ENCODE results near the gene TNK1.
"Not testable (repeated sequence)": the region's sequence is repeated elsewhere in the genome, so short reads cannot be mapped to it uniquely, and the experiment has no call there.

Gene TNK1

DNA sequence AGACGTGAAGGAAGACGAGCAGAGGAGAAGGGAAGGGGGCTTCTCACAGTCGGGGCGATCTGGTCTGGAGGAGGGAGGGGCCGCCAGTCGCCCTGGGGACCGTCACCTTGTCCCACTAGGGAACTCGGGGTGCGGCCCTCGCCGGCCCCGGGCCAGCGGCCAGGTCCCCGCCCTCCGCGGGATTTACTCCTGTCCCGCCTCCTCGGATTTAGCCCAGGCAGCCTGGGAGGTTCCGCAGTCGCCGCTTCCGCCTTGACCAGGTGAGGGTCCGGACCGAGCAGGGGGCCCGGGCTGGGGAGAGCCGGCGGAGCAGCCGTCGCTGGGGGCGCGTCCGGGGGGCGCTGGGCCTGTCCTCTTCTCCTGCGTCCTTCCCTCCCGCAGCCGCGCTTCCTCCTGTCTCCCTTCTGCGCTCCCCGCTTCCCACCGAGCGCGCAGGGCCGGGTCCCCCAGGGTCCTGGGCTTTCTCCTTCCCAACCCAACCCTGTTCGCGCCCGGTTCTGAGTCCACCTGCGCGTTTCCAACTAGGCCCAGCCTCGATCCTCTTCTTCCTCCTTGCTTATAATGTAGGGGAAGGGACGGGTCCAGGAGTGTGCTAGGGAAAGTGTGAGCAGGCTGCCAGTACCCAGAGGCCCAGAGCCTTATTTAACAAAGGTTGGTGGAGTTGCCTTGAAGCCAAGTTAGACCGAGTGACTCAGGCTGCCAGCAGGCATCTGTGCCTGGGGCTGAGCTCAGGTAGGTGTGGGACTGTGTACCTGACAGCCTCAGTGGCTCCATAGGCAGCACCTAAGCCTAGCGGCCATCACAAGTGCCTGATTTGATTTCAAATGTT lies at the start of gene TNK1:
Gene TNK1, plus strand, starts transcription at position 235 of the 829 bp plus-strand sequence. CDS start 1,838 bp downstream, outside the sequence.
- DNase-seq = no peak

DNA sequence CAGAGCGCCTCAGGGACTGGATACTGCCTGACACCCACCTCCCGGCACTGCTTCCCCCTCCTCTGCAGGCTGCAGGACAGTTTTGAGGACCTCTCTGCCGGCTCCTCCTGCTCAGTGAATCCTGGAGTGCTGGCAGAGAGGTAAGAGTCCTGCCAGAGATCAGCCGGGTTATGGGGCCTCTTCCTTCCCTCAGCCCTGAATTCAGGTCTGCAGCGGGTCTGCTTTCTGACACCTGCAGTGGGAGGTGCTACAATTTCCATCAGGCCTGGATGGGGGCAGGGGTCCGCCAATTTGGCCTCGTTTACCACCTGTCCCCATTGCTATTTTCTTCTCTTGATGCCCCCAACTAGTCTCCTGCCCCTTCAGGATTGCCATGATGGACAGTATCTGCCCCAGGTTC lies 48.8 kb upstream of the TNK1 start:
- no peak for DNase-seq

DNA sequence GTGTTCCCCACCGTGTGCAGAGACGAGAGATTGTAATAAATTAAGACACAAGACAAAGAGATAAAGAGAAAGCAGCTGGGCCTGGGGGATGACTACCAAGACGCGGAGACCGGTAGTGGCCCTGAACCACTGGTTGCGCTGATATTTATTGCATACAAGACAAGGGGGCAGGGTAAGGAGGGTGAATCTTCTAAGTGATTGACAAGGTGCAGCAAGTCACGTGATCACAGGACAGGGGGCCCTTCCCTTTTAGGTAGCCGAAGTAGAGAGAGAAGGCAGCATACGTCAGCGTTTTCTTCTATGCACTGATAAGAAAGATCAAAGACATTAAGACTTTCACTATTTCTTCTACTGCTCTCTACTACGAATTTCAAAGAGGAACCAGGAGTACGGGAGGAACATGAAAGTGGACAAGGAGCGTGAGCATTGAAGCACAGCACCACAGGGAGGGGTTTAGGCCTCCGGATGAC lies 48.3 kb upstream of the TNK1 start:
- DNase-seq = not testable (repeated sequence)

DNA sequence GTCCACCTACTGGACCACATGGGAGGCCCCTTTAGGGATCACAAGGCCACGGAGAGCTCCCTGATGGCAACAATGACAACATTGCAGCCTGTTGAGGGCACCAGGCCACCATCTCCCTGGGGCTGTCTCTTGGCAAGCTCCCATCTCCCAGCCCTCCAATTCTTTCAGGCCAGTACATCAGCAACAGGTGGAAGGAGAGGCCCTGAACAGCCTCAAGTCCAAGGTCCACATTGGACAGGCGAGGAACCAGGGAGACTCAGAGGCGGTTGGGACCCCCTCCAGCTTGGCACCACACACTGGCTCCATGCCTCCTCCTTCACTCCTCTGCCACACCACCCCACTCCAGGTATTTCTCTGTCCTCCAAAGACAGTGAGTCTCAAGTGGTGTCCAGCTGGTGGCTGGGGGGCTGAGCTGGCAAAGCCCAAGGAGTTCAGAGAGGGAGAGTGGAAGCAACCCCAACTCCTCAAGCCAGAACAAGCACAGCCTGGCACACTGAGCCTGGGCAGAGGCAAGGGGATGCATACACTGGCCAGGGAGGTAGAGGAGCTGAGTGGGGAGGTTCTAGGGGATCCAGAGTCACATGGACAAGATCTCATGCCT lies 45.9 kb upstream of the TNK1 start:
- no peak for DNase-seq

DNA sequence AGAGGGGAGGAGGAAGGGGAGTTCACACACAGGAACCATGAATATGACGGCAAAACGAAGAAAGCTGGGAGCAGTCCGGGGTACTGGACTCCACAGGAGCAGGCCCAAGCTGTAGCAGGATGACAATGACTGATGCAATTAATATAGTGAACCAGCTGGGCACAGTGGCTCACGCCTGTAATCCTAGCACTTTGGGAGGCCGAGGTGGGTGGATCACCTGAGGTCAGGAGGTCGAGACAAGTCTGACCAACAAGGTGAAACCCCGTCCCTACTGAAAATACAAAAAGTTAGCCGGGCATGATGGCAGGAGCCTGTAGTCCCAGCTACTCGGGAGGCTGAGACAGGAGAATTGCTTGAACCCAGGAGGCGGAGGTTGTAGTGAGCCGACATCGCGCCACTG lies 45.1 kb upstream of the TNK1 start:
- DNase-seq = not testable (repeated sequence)

DNA sequence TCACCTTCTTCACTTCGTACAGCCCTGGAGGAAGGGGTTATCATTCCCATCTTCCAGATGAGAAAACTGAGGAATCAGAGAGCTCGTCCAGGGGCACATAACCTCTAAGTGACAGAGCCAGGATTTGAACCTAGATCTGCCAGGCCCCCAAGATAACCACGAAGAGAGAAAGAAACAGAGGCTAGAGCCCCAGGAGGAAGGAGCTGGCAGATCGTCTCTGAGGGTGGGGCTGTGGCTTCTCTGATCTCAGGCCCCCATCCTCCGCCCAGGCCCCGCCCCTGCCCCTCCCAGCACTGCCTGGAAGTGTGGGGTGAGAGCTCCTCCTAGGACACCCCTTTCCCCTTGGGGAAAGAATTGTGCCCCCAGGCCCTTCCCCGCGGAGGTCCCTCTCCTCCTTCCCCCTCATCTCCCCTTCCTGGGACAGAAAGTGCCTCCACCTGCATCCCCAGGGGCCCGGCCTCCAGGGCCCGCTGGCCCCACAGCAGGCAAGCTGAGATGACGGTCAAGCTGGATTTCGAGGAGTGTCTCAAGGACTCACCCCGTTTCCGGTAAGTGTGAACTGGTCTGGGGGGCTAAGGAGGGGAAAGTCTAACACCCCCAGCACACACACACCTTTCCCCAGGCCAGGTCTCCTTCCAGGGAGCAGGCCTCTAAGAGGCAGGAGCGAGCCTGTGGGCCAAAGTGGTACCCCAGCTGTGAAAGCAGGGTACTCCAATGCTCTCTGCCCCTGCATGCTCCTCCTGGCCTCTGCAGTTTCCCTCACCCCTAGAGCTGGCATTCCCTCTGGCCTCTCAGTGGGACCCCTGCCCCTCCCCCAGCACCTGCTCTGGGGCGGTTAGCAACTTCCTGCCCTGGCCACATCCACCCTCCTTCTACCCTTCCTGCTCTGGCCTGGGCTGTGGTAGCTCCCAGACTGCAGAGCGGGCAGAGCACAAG lies 44.4 kb upstream of the TNK1 start, which contains the start of gene ACAP1:
Gene ACAP1, plus strand, starts transcription at position 290 of the 936 bp plus-strand sequence. Its CDS starts 206 bp downstream, at position 496.
- peak; percentile 83 to 84 for DNase-seq

DNA sequence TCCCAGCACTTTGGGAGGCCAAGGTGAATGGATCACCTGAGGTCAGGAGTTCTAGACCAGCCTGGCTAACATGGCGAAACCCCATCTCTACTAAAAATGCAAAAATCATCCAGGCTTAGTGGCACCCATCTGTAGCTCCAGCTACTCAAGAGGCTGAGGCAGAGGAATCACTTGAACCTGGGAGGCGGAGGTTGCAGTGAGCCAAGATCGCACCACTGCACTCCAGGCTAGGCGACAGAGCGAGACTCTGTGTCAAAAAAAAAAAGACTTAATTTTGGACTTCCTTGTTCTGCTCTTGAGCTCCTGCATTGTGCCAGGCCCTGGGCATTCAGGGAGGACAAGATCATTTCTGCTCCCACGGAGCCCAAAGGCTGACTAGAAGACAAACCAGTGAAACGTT lies 43.3 kb upstream of the TNK1 start:
- DNase-seq = not testable (repeated sequence)

DNA sequence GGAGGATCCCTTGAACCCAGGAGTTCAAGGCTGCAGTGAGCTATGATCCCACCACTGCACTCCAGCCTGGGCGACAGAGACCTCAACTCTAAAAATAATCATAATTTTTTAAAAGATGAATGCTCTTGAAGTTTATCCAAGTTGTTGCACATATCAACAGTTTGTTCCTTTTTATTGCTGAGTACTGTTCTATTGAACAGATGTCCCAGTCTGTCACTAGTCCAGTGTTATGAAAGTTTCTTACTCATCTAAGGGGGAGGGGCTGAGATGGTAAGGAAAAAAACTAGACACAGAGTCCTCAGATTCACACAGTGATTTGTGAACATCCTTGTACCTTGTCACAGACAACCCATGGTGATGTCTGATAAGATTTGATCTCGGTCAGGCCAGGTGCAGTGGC lies 40.7 kb upstream of the TNK1 start:
- DNase-seq = no peak

DNA sequence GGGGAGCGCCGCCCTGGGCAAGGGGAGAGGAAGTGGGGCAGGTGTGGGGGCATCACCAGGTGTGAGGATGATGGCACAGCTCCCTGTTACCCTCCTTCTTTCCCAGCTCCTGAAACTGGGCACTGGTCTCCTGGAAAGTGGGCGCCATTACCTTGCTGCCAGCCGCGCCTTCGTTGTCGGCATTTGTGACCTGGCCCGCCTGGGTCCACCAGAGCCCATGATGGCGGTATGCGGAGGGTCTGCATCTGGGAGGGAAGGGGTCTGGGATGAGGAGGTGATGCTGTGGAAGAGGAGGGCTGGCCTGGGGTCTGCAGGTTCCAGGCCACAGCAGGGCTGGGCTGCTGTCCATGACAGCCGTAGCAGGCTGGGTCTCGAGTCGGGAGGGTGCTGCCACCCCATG lies 39.0 kb upstream of the TNK1 start:
- no peak for DNase-seq

DNA sequence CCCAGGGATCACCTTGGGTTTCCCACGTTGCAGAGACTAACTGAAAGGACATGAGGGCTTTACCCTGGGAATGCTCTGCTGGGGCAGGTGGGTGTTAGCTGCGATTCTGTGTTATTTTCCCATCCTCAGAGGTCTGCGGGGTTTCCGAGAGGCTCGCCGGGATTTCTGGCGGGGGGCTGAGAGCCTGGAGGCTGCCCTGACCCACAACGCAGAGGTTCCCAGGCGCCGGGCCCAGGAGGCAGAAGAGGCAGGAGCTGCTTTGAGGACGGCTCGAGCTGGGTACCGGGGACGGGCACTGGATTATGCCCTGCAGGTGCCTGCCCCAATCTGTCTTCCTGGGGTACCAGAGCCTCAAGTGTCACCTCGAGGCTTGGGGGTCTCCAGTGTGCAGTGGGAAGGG lies 37.6 kb upstream of the TNK1 start:
- no peak for DNase-seq

DNA sequence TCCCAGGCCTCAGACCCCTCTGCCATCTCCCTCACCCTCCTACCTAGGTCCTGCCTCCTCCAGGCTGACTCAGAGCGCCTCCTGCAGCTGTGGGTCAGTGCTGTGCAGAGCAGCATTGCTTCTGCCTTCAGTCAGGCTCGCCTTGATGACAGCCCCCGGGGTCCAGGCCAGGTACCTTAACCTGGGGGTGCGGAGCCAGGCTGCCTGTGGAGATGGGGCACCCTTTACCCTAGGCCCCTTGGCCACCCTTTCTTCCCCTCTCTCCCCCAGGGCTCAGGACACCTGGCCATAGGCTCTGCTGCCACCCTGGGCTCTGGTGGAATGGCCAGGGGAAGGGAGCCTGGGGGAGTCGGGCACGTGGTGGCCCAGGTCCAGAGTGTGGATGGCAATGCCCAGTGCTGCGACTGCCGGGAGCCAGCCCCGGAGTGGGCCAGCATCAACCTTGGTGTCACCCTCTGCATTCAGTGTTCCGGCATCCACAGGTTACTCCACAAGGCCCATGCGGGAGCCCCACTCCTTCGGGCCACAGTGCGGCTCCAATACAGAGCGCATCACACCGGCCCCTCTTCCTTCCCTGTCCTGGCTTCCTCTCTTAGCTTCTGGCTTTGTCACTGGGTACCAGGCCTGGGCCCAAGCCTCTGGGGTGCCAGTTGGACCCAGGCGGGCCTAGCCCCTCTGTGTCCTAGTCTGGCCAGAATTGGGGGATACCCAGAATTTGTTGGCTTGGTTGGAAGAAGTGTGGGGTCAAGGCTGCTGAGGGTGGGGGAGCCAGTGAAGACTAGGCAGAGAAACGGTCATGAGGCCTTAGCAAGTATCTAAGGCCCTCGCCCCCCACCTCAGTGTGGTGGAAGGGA lies 33.9 kb upstream of the TNK1 start:
- no peak for DNase-seq

DNA sequence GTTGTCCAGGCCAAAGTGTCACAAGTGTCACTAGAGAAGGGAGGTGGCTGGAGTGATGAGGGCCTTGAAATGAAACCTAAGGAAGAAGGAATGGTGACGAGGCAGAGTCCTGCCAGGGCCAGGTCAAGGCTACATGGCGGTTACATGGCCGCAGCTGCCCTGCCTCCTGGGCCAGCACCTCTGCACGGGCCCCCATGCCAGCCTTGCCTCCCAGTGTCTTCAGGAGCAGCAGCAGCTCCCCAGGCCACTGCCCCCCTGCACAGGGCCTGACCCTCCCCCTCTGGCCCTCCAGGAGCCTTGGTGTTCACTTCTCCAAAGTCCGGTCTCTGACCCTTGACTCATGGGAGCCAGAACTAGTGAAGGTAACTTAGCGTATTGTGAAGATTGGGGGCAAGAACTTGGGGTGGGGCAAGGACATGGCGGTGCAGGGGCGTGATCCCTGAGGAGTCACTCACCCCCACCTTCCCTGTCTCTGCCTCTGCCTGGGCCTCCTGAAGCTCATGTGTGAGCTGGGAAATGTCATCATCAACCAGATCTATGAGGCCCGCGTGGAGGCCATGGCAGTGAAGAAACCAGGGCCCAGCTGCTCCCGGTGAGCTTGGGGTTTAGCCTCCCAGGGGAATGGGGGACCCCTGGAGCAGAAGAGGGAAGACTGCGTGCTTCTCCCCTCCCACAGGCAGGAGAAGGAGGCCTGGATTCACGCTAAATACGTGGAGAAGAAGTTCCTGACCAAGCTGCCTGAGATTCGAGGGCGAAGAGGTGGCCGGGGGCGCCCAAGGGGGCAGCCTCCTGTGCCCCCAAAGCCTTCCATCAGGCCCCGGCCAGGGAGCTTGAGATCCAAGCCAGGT lies 33.0 kb upstream of the TNK1 start:
- DNase-seq = no peak

DNA sequence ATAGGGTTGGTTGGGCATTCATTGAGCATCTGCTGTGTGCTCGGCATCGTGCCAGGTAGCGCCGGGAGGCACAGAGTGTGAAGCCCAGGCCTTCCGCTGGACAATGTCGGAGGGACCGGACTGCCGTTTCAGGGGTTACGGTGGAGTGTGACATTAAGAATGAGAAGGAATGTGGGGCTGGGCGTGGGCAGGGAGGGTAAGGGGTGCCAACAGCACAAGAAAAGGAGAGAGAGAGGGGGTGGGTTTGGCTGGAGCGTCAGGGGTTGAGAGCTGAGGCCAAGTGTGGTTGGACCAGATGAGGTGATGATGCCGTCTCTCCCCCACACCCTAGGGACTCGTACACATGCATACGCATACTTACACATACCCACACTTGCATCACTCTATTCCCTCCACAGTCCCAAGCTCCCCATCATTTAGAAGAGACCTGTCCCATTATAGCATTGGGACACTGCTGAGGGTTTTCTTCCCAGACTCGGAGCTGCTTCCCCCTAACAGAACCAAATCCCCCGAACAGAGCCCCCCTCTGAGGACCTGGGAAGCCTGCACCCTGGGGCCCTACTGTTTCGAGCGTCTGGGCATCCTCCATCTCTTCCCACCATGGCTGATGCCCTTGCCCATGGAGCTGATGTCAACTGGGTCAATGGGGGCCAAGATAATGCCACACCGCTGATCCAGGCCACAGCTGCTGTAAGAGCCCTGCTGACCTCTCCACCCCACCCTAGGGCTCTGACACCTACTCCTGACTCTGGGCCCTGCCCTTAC lies 32.2 kb upstream of the TNK1 start:
- no peak for DNase-seq

DNA sequence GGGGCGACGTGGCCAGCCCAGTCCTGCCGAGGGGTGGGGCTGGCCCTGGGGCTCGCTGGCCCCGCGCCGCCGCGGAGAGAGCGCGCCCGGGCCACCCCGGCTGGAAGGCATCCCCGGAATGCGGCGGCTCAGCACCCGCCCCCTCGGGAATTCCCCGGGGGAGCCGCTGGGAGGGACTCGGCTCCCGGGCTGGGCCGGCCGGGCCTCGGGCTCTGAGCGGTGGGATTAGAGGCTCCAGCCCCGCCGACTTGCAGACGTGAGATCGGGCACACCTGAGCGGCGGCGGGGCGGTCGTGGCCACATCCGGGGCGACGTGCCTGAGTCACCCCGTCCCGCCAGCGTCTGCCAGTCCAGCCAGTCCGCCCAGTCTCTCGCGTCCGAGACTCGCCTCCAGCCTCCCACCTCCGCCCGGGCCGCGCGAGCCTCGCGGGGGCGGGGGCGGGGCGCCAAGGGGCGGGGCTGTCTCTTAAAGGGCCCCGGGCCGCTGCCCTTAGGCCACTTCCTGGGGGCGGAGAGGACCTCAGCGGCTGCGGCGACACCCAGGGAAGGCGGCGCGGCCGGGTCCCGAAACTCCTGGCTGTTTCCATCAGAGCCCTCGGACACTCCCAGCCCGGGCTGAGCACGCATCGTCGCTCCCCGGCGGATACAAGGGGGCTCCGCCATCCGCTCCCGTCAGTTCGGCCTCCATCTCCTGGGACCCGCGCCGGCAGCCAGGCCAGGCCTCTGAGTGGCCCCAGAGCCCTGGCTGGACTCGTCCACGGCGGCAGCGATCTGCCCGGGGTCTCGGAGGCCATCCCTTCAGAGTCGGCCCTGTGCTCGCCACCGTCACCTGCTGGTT lies 29.0 kb upstream of the TNK1 start, which contains the start of gene KCTD11:
Gene KCTD11, plus strand, starts transcription at position 498 of the 838 bp plus-strand sequence.
- DNase-seq = peak; percentile 60 to 71

DNA sequence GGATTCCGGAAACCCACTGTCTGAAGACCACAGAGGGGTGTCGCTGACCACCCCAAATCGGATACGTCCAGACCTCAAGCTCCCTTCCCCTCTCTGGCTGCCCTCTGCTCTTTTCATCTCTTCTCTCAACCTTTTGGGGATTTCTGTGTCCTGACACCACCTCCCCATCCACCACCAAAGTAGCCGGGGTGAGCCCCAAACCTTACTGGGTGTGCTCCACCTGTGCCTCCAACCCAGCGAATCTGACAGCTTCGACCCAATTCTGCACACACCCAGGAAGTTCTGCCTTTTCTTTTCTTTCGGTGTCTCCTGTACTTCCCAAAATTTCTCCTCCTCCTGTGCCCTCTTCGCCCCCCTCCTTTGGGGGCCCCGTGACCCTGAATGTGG lies 28.4 kb upstream of the TNK1 start:
- no peak for DNase-seq

DNA sequence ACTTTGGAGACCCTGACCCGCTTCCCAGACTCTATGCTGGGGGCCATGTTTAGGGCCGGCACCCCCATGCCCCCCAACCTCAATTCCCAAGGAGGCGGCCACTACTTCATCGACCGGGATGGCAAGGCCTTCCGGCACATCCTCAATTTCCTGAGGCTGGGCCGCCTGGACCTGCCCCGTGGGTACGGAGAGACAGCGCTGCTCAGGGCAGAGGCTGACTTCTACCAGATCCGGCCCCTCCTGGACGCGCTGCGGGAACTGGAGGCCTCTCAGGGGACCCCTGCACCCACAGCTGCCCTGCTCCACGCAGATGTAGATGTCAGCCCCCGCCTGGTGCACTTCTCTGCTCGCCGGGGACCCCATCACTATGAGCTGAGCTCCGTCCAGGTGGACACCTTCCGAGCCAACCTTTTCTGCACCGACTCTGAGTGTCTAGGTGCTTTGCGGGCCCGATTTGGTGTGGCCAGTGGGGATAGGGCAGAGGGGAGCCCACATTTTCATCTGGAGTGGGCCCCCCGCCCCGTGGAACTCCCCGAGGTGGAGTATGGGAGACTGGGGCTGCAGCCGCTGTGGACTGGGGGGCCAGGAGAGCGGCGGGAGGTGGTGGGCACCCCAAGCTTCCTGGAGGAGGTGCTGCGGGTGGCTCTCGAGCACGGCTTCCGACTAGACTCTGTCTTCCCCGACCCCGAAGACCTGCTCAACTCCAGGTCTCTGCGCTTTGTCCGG lies 27.8 kb upstream of the TNK1 start:
- no peak for DNase-seq

DNA sequence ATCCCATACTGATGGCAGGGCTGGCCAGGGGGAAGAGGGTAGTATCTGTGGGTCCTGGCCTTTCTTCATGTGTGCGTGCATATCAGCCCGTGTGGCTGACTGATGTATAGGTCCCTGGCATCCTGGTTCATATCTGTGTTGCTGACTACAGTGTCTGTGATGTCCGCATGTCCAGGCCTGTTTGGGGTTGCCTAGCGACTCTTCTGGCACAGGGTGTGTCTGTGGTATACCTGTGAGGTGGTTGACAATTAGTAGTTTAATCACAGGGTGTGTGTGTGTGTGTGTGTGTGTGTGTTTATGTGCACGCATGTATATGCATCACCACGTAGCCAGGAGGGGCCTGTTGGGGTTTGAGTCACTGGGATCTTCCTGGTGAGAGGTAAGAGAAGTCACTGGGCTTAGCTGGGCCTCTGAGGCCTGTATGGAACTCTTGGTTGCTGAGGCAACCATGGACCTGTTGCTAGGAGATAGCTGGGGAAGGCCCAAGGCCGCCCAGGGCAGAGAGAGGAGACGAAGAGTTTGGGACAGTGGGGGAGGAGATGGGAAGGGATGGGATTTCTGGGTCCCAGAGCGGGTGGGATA lies 26.5 kb upstream of the TNK1 start:
- DNase-seq = no peak

DNA sequence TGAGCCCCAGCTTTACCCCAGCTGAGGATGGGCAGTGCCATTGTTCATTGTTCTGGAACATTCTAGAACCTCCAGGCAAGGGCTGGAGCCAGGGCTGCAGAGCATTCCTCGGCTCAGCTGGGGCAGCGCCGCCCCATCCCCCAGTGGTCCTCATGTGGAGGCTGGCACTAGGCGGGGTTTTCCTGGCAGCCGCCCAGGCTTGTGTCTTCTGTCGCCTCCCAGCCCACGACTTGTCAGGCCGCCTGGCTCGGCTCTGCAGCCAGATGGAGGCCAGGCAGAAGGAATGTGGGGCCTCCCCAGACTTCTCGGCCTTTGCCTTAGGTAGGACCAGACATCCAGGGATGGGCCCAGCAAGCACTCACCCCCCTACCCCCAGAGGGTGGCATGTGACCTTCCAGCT lies 25.8 kb upstream of the TNK1 start, which contains the start of gene TMEM95:
Gene TMEM95, plus strand, starts transcription at position 104 of the 400 bp plus-strand sequence. Its CDS starts 49 bp downstream, at position 153.
- DNase-seq = no peak
